Activated naive CD4-positive, alpha-beta T cell treated with anti-CD3 and anti-CD28 coated beads for 36 hours (primary cell): ENCODE measurements around the gene GPR75. TPM values are rescaled to one million over a fixed set of nuclear protein-coding genes. Genes with fewer than 3 reads are reported as not detected.
"Not testable (repeated sequence)": the region's sequence is repeated elsewhere in the genome, so short reads cannot be mapped to it uniquely, and the experiment has no call there.

Experiments
- CTCF ChIA-PET: fragments of 350-600 bp; sonication (Branson Sonifier 250); formaldehyde crosslinking; loops from one replicate; lab custom pipeline; 2021; ENCODE audit warnings: antibody characterized with exemption; lab: Charles Lee
- DNase-seq: peaks from one replicate; pipeline ENCODE4 v3.0.0-alpha.2; 2020
- H3K27ac Mint-ChIP-seq: one replicate; pipeline ENCODE4 v1.8.0; 2021; ENCODE audit warnings: mild to moderate bottlenecking, mixed read lengths
- H3K27me3 Mint-ChIP-seq: one replicate; pipeline ENCODE4 v1.8.0; 2021; ENCODE audit warnings: low read depth, mixed read lengths
- H3K36me3 Mint-ChIP-seq: one replicate; pipeline ENCODE4 v1.8.0; 2021; ENCODE audit warnings: low read depth, mixed read lengths
- H3K4me1 Mint-ChIP-seq: one replicate; pipeline ENCODE4 v1.8.0; 2021; ENCODE audit warnings: low read depth, mixed read lengths
- H3K4me3 Mint-ChIP-seq: one replicate; pipeline ENCODE4 v1.8.0; 2021; ENCODE audit warnings: mild to moderate bottlenecking, moderate library complexity, mixed read lengths
- H3K9me3 Mint-ChIP-seq: one replicate; pipeline ENCODE4 v1.8.0; 2021; ENCODE audit warnings: mixed read lengths
- intact Hi-C: fragments of 100-400 bp; cut with micrococcal nuclease; formaldehyde crosslinking; loops from one replicate; pipeline ENCODE4 v1.15.1; 2023
- total RNA-seq, 2 experiments: library from RNA; stranded (reverse); gene quantifications; one replicate each; pipeline ENCODE4 v1.2.3, GENCODE V29; 2021

The GPR75 gene
- total RNA-seq, 2 experiments from 2014 or later: 0.10 to 0.35 TPM

- Mint-ChIP-seq H3K27me3 (no peaks in the 10 kb centered on the region), H3K9me3 (no peaks in the 10 kb centered on the region), H3K4me1 (peaks cover 2% of the 10 kb centered on the region), H3K27ac (no peak overlapping the region), H3K36me3 (peaks cover 17% of the 10 kb centered on the region), H3K4me3 (no peak overlapping the region)
- no peak for DNase-seq
- CTCF ChIA-PET: interaction anchor here (1.1 kb wide), 1 partner anchor 66 kb away, joined by 3 read pairs; no protein-coding TSS in a partner anchor
- intact Hi-C loops: no loop called here
Measured at GRCh38 chr2:53877112-53877511, 17.3 kb upstream of the GPR75 start.

GRCh38 chr2:53874401-53874950, 14.7 kb upstream of the GPR75 start:
- intact Hi-C loops: no loop called here
- Mint-ChIP-seq H3K4me3 (no peak overlapping the region), H3K36me3 (peaks cover 12% of the 10 kb centered on the region), H3K27ac (no peak overlapping the region), H3K4me1 (no peaks in the 10 kb centered on the region), H3K27me3 (no peaks in the 10 kb centered on the region), H3K9me3 (no peaks in the 10 kb centered on the region)
- CTCF ChIA-PET: no interaction called here
- no peak for DNase-seq

GRCh38 chr2:53867773-53868172, 8.0 kb upstream of the GPR75 start:
- intact Hi-C loops: no loop called here
- peaks cover 11% of the 10 kb centered on the region for H3K36me3 Mint-ChIP-seq
- H3K9me3 Mint-ChIP-seq: no peaks in the 10 kb centered on the region
- H3K27ac Mint-ChIP-seq: no peak overlapping the region
- CTCF ChIA-PET: no interaction called here
- no peak for DNase-seq
- peaks cover 10% of the 10 kb centered on the region for H3K4me1 Mint-ChIP-seq
- H3K4me3 Mint-ChIP-seq: no peak overlapping the region
- H3K27me3 Mint-ChIP-seq: no peaks in the 10 kb centered on the region

- DNase-seq: no peak
- Mint-ChIP-seq H3K4me3 (no peak overlapping the region), H3K27me3 (no peaks in the 10 kb centered on the region), H3K36me3 (peaks cover 11% of the 10 kb centered on the region), H3K9me3 (no peaks in the 10 kb centered on the region), H3K27ac (no peak overlapping the region), H3K4me1 (peaks cover 13% of the 10 kb centered on the region)
- intact Hi-C loops: no loop called here
- CTCF ChIA-PET: interaction anchor here (0.7 kb wide), 1 partner anchor 504 kb away, joined by 4 read pairs; no protein-coding TSS in a partner anchor
Measured at GRCh38 chr2:53867169-53867568, 7.4 kb upstream of the GPR75 start.

- Mint-ChIP-seq H3K4me1 (peaks cover 21% of the 10 kb centered on the region), H3K4me3 (no peak overlapping the region), H3K9me3 (no peaks in the 10 kb centered on the region), H3K36me3 (peaks cover 15% of the 10 kb centered on the region), H3K27me3 (no peaks in the 10 kb centered on the region), H3K27ac (no peak overlapping the region)
- DNase-seq: no peak
- intact Hi-C loops: no loop called here
- CTCF ChIA-PET: no interaction called here
Measured at GRCh38 chr2:53865962-53866361, 6.2 kb upstream of the GPR75 start.

- Mint-ChIP-seq H3K4me3 (no peak overlapping the region), H3K27ac (no peak overlapping the region), H3K36me3 (peaks cover 20% of the 10 kb centered on the region), H3K4me1 (peaks cover 21% of the 10 kb centered on the region), H3K27me3 (no peaks in the 10 kb centered on the region), H3K9me3 (no peaks in the 10 kb centered on the region)
- DNase-seq: no peak
- intact Hi-C loops: no loop called here
- CTCF ChIA-PET: no interaction called here
Measured at GRCh38 chr2:53865264-53865663, 5.5 kb upstream of the GPR75 start.

- Mint-ChIP-seq H3K27me3 (no peaks in the 10 kb centered on the region), H3K9me3 (no peaks in the 10 kb centered on the region), H3K36me3 (peaks cover 24% of the 10 kb centered on the region), H3K4me3 (no peak overlapping the region), H3K4me1 (peaks cover 21% of the 10 kb centered on the region), H3K27ac (no peak overlapping the region)
- intact Hi-C loops: no loop called here
- no peak for DNase-seq
- CTCF ChIA-PET: no interaction called here
Measured at GRCh38 chr2:53863538-53864227, 3.9 kb upstream of the GPR75 start.

GRCh38 chr2:53861824-53862223, 2.1 kb upstream of the GPR75 start:
- H3K27me3 Mint-ChIP-seq: no peaks in the 10 kb centered on the region
- peaks cover 21% of the 10 kb centered on the region for H3K4me1 Mint-ChIP-seq
- peaks cover 22% of the 10 kb centered on the region for H3K36me3 Mint-ChIP-seq
- no peak overlapping the region for H3K27ac Mint-ChIP-seq
- CTCF ChIA-PET: interaction anchor here (0.6 to 1.0 kb wide), 2 partner anchors 34 to 191 kb away, joined by 3 read pairs; no protein-coding TSS in a partner anchor
- intact Hi-C loops: no loop called here
- no peaks in the 10 kb centered on the region for H3K9me3 Mint-ChIP-seq
- H3K4me3 Mint-ChIP-seq: no peak overlapping the region
- DNase-seq: no peak

- Mint-ChIP-seq H3K36me3 (peaks cover 21% of the 10 kb centered on the region), H3K27ac (no peak overlapping the region), H3K27me3 (no peaks in the 10 kb centered on the region), H3K9me3 (no peaks in the 10 kb centered on the region), H3K4me1 (peaks cover 12% of the 10 kb centered on the region), H3K4me3 (no peak overlapping the region)
- CTCF ChIA-PET: no interaction called here
- intact Hi-C loops: no loop called here
- DNase-seq: no peak
Measured at GRCh38 chr2:53856272-53856671, 3.5 kb downstream of the GPR75 start.

GRCh38 chr2:53854678-53855077, 5.1 kb downstream of the GPR75 start:
- Mint-ChIP-seq H3K27me3 (no peaks in the 10 kb centered on the region), H3K27ac (no peak overlapping the region), H3K9me3 (no peaks in the 10 kb centered on the region), H3K36me3 (peaks cover 15% of the 10 kb centered on the region), H3K4me1 (peaks cover 11% of the 10 kb centered on the region), H3K4me3 (no peak overlapping the region)
- intact Hi-C loops: no loop called here
- DNase-seq: no peak
- CTCF ChIA-PET: no interaction called here

GRCh38 chr2:53852532-53852931, 7.2 kb downstream of the GPR75 start:
- CTCF ChIA-PET: no interaction called here
- H3K9me3 Mint-ChIP-seq: no peaks in the 10 kb centered on the region
- no peaks in the 10 kb centered on the region for H3K27me3 Mint-ChIP-seq
- DNase-seq: no peak
- peaks cover 11% of the 10 kb centered on the region for H3K4me1 Mint-ChIP-seq
- no peak overlapping the region for H3K27ac Mint-ChIP-seq
- H3K4me3 Mint-ChIP-seq: no peak overlapping the region
- peaks cover 13% of the 10 kb centered on the region for H3K36me3 Mint-ChIP-seq
- intact Hi-C loops: no loop called here

- peaks cover 11% of the 10 kb centered on the region for H3K4me1 Mint-ChIP-seq
- H3K27ac Mint-ChIP-seq, intact Hi-C loops, H3K27me3 Mint-ChIP-seq, H3K9me3 Mint-ChIP-seq, H3K4me3 Mint-ChIP-seq, DNase-seq, CTCF ChIA-PET: not testable (repeated sequence)
- peaks cover 13% of the 10 kb centered on the region for H3K36me3 Mint-ChIP-seq
Measured at GRCh38 chr2:53851052-53851757, 8.6 kb downstream of the GPR75 start.
